T follicular helper cell (primary cell): Measurements from ENCODE around the gene DCTD.
"Not testable (repeated sequence)": the region's sequence is repeated elsewhere in the genome, so short reads cannot be mapped to it uniquely, and the experiment has no call there.

ENCODE experiments used
- DNase-seq: peaks from one replicate; pipeline ENCODE4 v3.0.0-alpha.2; 2020; ENCODE audit warnings: low read depth

Gene DCTD

GRCh38 chr4:182921608-182922007 lies 4.4 kb upstream of the DCTD start:
- no peak for DNase-seq

GRCh38 chr4:182920676-182921075 lies 3.5 kb upstream of the DCTD start:
- DNase-seq, result no peak

- DNase-seq, result no peak
Observed at GRCh38 chr4:182918791-182919302, 1.7 kb upstream of the DCTD start.

- no peak for DNase-seq
Observed at GRCh38 chr4:182918044-182918607, 940 bp upstream of the DCTD start.

GRCh38 chr4:182916483-182917181 lies 554 bp downstream of the DCTD start:
- DNase-seq, result no peak

GRCh38 chr4:182914357-182914756 lies 2.8 kb downstream of the DCTD start:
- DNase-seq, result no peak

GRCh38 chr4:182913621-182914020 lies 3.6 kb downstream of the DCTD start:
- no peak for DNase-seq

- no peak for DNase-seq
Observed at GRCh38 chr4:182913036-182913435, 4.2 kb downstream of the DCTD start.

GRCh38 chr4:182908124-182908523 lies 9.1 kb downstream of the DCTD start:
- no peak for DNase-seq

GRCh38 chr4:182907396-182907795 lies 9.8 kb downstream of the DCTD start:
- no peak for DNase-seq

- DNase-seq, result no peak
Observed at GRCh38 chr4:182906786-182907185, 10.4 kb downstream of the DCTD start.

GRCh38 chr4:182905038-182905437 lies 12.1 kb downstream of the DCTD start:
- no peak for DNase-seq

GRCh38 chr4:182904211-182904761 lies 12.9 kb downstream of the DCTD start:
- no peak for DNase-seq

- DNase-seq, result no peak
Observed at GRCh38 chr4:182903013-182903412, 14.2 kb downstream of the DCTD start.

- DNase-seq, result no peak
Observed at GRCh38 chr4:182901337-182901736, 15.8 kb downstream of the DCTD start.

GRCh38 chr4:182900021-182900420 lies 17.2 kb downstream of the DCTD start:
- DNase-seq, result not testable (repeated sequence)

GRCh38 chr4:182898479-182898799 lies 18.7 kb downstream of the DCTD start:
- no peak for DNase-seq

- DNase-seq, result no peak
Observed at GRCh38 chr4:182897601-182898478, 19.3 kb downstream of the DCTD start.

GRCh38 chr4:182896421-182896820 lies 20.8 kb downstream of the DCTD start:
- no peak for DNase-seq

GRCh38 chr4:182895791-182896292 lies 21.3 kb downstream of the DCTD start:
- no peak for DNase-seq

- no peak for DNase-seq
Observed at GRCh38 chr4:182894681-182895275, 22.4 kb downstream of the DCTD start.
